GM20000 (cell line): Measurements from ENCODE around the gene GTPBP3.
"Not testable (repeated sequence)": the region's sequence is repeated elsewhere in the genome, so short reads cannot be mapped to it uniquely, and the experiment has no call there.

Source experiments
- DNase-seq: peaks from one replicate; pipeline ENCODE4 v3.0.0; 2012; ENCODE audit warnings: low spot score
- CTCF ChIP-seq: IDR thresholded peaks from 2 replicates; pipeline ENCODE4 v1.5.1; 2012; ENCODE audit warnings: mild to moderate bottlenecking, control low read depth; ENCODE audit errors: extremely low read depth, missing control alignments

The GTPBP3 gene

GRCh38 chr19:17353386-17353785 lies 16.0 kb downstream of the GTPBP3 start:
- TF ChIP-seq CTCF: no peak

GRCh38 chr19:17357078-17357666 lies 19.8 kb downstream of the GTPBP3 start:
- DNase-seq: no peak
- no peak for TF ChIP-seq CTCF

More at GRCh38 chr19:17353386-17353785, 16.0 kb downstream of the GTPBP3 start:
- no peak for DNase-seq

- DNase-seq: no peak
Observed at GRCh38 chr19:17357724-17358123, 20.4 kb downstream of the GTPBP3 start.

GRCh38 chr19:17358395-17358794 lies 21.0 kb downstream of the GTPBP3 start:
- no peak for TF ChIP-seq CTCF
- DNase-seq: no peak

More at GRCh38 chr19:17357724-17358123, 20.4 kb downstream of the GTPBP3 start:
- TF ChIP-seq CTCF: no peak

- DNase-seq: no peak
- TF ChIP-seq CTCF: no peak
Observed at GRCh38 chr19:17359905-17360800, 22.8 kb downstream of the GTPBP3 start.

GRCh38 chr19:17363852-17364605 lies 26.7 kb downstream of the GTPBP3 start:
- DNase-seq: not testable (repeated sequence)

GRCh38 chr19:17365361-17365760 lies 28.0 kb downstream of the GTPBP3 start:
- DNase-seq: no peak
- no peak for TF ChIP-seq CTCF
